SIG-M5 (cell line): ENCODE measurements around the gene SLC12A6.
"Not testable (repeated sequence)": the region's sequence is repeated elsewhere in the genome, so short reads cannot be mapped to it uniquely, and the experiment has no call there.

Experiments
- DNase-seq: peaks from one replicate; lab custom pipeline; 2025; lab: John Stamatoyannopoulos, UW

Gene SLC12A6

GRCh38 chr15:34337557-34338306 lies at the start of gene SLC12A6:
TSS of gene SLC12A6 (minus strand) at chr15:34337781. CDS start at chr15:34336680, 1,101 bp downstream.
- peak; percentile 32 for DNase-seq

GRCh38 chr15:34381829-34382521 lies 44.4 kb upstream of the SLC12A6 start:
- not testable (repeated sequence) for DNase-seq

- not testable (repeated sequence) for DNase-seq
These were observed 42.9 kb upstream of the SLC12A6 start for GRCh38 chr15:34380491-34380890.

- DNase-seq = no peak
These were observed 39.3 kb upstream of the SLC12A6 start for GRCh38 chr15:34376856-34377255.

- DNase-seq = not testable (repeated sequence)
These were observed 38.0 kb upstream of the SLC12A6 start for GRCh38 chr15:34375541-34375940.

- DNase-seq = no peak
These were observed 37.2 kb upstream of the SLC12A6 start for GRCh38 chr15:34374816-34375215.

GRCh38 chr15:34373951-34374350 lies 36.4 kb upstream of the SLC12A6 start:
- DNase-seq = no peak

GRCh38 chr15:34370643-34371042 lies 33.1 kb upstream of the SLC12A6 start:
- DNase-seq = no peak

- no peak for DNase-seq
These were observed 32.5 kb upstream of the SLC12A6 start for GRCh38 chr15:34370129-34370528.

GRCh38 chr15:34367101-34368081 lies 29.8 kb upstream of the SLC12A6 start, which contains the start of gene LPCAT4:
TSS of gene LPCAT4 (minus strand) at chr15:34367196. CDS start at chr15:34367100, 96 bp downstream.
- DNase-seq = no peak

GRCh38 chr15:34366271-34367065 lies 28.9 kb upstream of the SLC12A6 start:
- DNase-seq = no peak

- DNase-seq = no peak
These were observed 28.3 kb upstream of the SLC12A6 start for GRCh38 chr15:34365836-34366235.

- DNase-seq = no peak
These were observed 27.7 kb upstream of the SLC12A6 start for GRCh38 chr15:34365091-34365825.

- DNase-seq = no peak
These were observed 26.5 kb upstream of the SLC12A6 start for GRCh38 chr15:34364041-34364440.

- no peak for DNase-seq
These were observed 24.6 kb upstream of the SLC12A6 start for GRCh38 chr15:34362047-34362773.

- no peak for DNase-seq
These were observed 23.7 kb upstream of the SLC12A6 start for GRCh38 chr15:34361278-34361677.

GRCh38 chr15:34360298-34360697 lies 22.7 kb upstream of the SLC12A6 start:
- DNase-seq = no peak

- DNase-seq = no peak
These were observed 21.8 kb upstream of the SLC12A6 start for GRCh38 chr15:34359416-34359815.

GRCh38 chr15:34358948-34359347 lies 21.4 kb upstream of the SLC12A6 start:
- no peak for DNase-seq

- DNase-seq = no peak
These were observed 20.8 kb upstream of the SLC12A6 start for GRCh38 chr15:34358367-34358766.
